Measurements from ENCODE around the gene CEP19.
"Not testable (repeated sequence)": the region's sequence is repeated elsewhere in the genome, so short reads cannot be mapped to it uniquely, and the experiment has no call there.

CEP19 gene

GRCh38 chr3:196711838-196712513, at the start of gene CEP19, which contains the start of gene PIGX:
TSS of gene CEP19 (minus strand) at chr3:196712250. CDS start at chr3:196708657, 3,593 bp downstream.
TSS of gene PIGX (plus strand) at chr3:196712377.
- peak within 1 kb of the TSS; percentile 62 for H3K4me3 ChIP-seq (ENCODE audit: low read length)
- TF ChIP-seq ZNF274 (IDR thresholded peaks at IDR 0.05; ENCODE audit: low read depth, low read length): no peak

GRCh38 chr3:196757876-196758739, 46.1 kb upstream of the CEP19 start:
- no peak overlapping the region for H3K4me3 ChIP-seq (ENCODE audit: low read length)
- no peak for TF ChIP-seq ZNF274 (IDR thresholded peaks at IDR 0.05; ENCODE audit: low read depth, low read length)

- no peak for TF ChIP-seq ZNF274 (IDR thresholded peaks at IDR 0.05; ENCODE audit: low read depth, low read length)
- no peak overlapping the region for H3K4me3 ChIP-seq (ENCODE audit: low read length)
Observed at GRCh38 chr3:196756732-196757131, 44.7 kb upstream of the CEP19 start.

- H3K4me3 ChIP-seq (ENCODE audit: low read length): no peak overlapping the region
- TF ChIP-seq ZNF274 (IDR thresholded peaks at IDR 0.05; ENCODE audit: low read depth, low read length): no peak
Observed at GRCh38 chr3:196754091-196754981, 42.3 kb upstream of the CEP19 start.

GRCh38 chr3:196753201-196753600, 41.2 kb upstream of the CEP19 start:
- TF ChIP-seq ZNF274 (IDR thresholded peaks at IDR 0.05; ENCODE audit: low read depth, low read length): no peak
- H3K4me3 ChIP-seq (ENCODE audit: low read length): no peak overlapping the region

GRCh38 chr3:196749125-196749524, 37.1 kb upstream of the CEP19 start:
- TF ChIP-seq ZNF274 (IDR thresholded peaks at IDR 0.05; ENCODE audit: low read depth, low read length): no peak

GRCh38 chr3:196743569-196743968, 31.5 kb upstream of the CEP19 start:
- not testable (repeated sequence) for H3K4me3 ChIP-seq (ENCODE audit: low read length)

More at GRCh38 chr3:196749125-196749524, 37.1 kb upstream of the CEP19 start:
- no peak overlapping the region for H3K4me3 ChIP-seq (ENCODE audit: low read length)

- H3K4me3 ChIP-seq (ENCODE audit: low read length): peak overlapping the region; percentile 75; the same call in 1 of the 2 replicates
- TF ChIP-seq ZNF274 (IDR thresholded peaks at IDR 0.05; ENCODE audit: low read depth, low read length): no peak
Observed at GRCh38 chr3:196741249-196741889, 29.3 kb upstream of the CEP19 start.

GRCh38 chr3:196740481-196741248, 28.6 kb upstream of the CEP19 start:
- no peak for TF ChIP-seq ZNF274 (IDR thresholded peaks at IDR 0.05; ENCODE audit: low read depth, low read length)
- peak overlapping the region; percentile 75 for H3K4me3 ChIP-seq (ENCODE audit: low read length)

- TF ChIP-seq ZNF274 (IDR thresholded peaks at IDR 0.05; ENCODE audit: low read depth, low read length): no peak
- peak within 1 kb of the TSS; percentile 75 for H3K4me3 ChIP-seq (ENCODE audit: low read length)
Observed at GRCh38 chr3:196739671-196740480, 27.8 kb upstream of the CEP19 start, which contains the start of gene PAK2. TSS of gene PAK2 (plus strand) at chr3:196739857. CDS start at chr3:196782647, 42,790 bp downstream.

- no peak for TF ChIP-seq ZNF274 (IDR thresholded peaks at IDR 0.05; ENCODE audit: low read depth, low read length)
- H3K4me3 ChIP-seq (ENCODE audit: low read length): no peak overlapping the region
Observed at GRCh38 chr3:196737655-196738054, 25.6 kb upstream of the CEP19 start.

Measured in GM08714 (cell line).